22Rv1 (cell line): ENCODE measurements around the gene PID1.

ENCODE experiments used
- ZFX ChIP-seq: fragments of 450-650 bp; IDR thresholded peaks from 2 replicates; pipeline ENCODE4 v1.6.1; 2017; ENCODE audit warnings: antibody characterized with exemption, borderline replicate concordance
- TF ChIP-seq, protein P1 (sequence below): fragments of 450-650 bp; IDR thresholded peaks from 2 replicates; pipeline ENCODE4 v1.5.1; 2017; ENCODE audit warnings: mild to moderate bottlenecking

DNA sequence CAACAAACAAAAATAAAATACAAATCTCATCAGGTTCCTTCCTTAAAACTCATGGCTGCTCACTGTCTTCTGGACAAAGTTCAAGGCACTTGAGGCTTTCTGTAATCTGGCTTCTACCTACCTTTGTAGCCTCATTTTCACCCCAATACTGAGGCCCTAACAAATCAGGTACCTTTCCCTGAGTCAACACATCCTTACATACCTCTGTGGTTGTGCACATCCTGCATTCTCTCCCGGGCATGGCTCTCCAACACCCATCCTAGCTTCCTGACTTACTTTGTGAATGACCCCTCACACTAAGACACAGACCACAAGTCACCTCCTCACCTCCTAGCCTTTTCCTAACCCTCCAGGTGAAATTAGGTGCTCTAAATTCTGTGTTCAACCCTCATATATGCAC, 190.9 kb downstream of the PID1 start:
- TF ChIP-seq, protein P1, sequence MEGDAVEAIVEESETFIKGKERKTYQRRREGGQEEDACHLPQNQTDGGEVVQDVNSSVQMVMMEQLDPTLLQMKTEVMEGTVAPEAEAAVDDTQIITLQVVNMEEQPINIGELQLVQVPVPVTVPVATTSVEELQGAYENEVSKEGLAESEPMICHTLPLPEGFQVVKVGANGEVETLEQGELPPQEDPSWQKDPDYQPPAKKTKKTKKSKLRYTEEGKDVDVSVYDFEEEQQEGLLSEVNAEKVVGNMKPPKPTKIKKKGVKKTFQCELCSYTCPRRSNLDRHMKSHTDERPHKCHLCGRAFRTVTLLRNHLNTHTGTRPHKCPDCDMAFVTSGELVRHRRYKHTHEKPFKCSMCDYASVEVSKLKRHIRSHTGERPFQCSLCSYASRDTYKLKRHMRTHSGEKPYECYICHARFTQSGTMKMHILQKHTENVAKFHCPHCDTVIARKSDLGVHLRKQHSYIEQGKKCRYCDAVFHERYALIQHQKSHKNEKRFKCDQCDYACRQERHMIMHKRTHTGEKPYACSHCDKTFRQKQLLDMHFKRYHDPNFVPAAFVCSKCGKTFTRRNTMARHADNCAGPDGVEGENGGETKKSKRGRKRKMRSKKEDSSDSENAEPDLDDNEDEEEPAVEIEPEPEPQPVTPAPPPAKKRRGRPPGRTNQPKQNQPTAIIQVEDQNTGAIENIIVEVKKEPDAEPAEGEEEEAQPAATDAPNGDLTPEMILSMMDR = no peak
- TF ChIP-seq ZFX = no peak
